Muscle layer of colon (tissue), 2 donors: ENCODE results near the gene SECTM1.
A peak's percentile ranks its signal among the peaks of the same experiment; 100 is the strongest.

Experiments used
- H3K27ac ChIP-seq: one replicate; pipeline ENCODE4 v1.7.0; 2013; ENCODE audit warnings: low read depth, mild to moderate bottlenecking, low read length, moderate library complexity
- H3K27me3 ChIP-seq, 2 donors: one replicate each; pipeline ENCODE4 v1.7.0; 2013; ENCODE audit warnings: low read length in 2 of 2, mild to moderate bottlenecking in 2 of 2; ENCODE audit not compliant: insufficient read depth in 2 of 2, control insufficient read depth in 1 of 2
- H3K36me3 ChIP-seq: one replicate; pipeline ENCODE4 v1.7.0; 2013; ENCODE audit warnings: mild to moderate bottlenecking, low read length; ENCODE audit not compliant: insufficient read depth
- H3K4me1 ChIP-seq: one replicate; pipeline ENCODE4 v1.7.0; 2013; ENCODE audit warnings: mild to moderate bottlenecking, low read length; ENCODE audit not compliant: insufficient read depth
- H3K4me3 ChIP-seq, 2 donors: one replicate each; pipeline ENCODE4 v1.7.0; 2013; ENCODE audit warnings: low read length in 2 of 2, low read depth in 1 of 2, mild to moderate bottlenecking in 1 of 2, moderate library complexity in 1 of 2
- H3K9ac ChIP-seq: one replicate; pipeline ENCODE4 v1.7.0; 2013; ENCODE audit warnings: low read length
- H3K9me3 ChIP-seq: one replicate; pipeline ENCODE4 v1.7.0; 2013; ENCODE audit warnings: mild to moderate bottlenecking, low read length
- donor health status: abdominal sarcoma.
- donor health status: Adenocarcinoma of cecum.

Gene SECTM1

DNA sequence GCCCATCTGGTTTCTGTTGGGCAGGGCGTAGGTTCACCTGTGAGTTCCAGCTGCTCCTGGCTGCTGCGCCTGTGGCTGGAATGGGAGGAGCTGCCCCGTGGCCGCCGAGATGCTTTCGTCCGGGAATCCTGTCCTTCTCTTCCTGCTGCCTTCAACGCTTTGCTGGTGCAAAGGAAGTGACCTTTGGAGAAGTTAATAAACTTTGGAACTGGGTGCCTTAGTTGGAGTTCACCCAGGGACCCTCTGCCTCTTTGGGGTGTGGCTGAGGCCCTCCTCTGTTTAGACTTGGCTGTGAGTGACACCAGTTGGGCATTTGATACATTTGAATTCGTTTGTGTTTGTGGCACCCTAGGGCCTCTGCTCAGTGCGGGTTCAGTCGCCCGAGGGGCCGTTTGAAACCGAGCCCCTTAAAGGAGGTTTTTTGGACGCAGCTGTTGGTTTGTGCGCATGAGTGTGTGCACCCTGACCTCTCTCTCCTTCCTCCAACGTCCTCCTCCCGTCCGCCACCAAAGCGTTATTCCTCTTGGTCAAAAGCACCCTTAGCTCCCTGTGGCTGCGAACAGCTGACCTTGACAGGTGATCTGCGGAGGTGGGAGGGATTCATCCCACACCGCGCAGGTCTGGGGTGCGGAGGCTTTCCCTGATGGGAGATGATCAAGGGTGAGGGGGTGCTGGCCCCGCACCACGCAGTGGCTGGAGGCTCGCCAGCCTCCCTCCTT lies 9.0 kb upstream of the SECTM1 start:
- Histone ChIP-seq H3K9me3 (no peaks in the 10 kb centered on the region), H3K9ac (no peak overlapping the region), H3K4me1 (peaks cover 7% of the 10 kb centered on the region), H3K4me3 (no peak overlapping the region), H3K27me3 (no peaks in the 10 kb centered on the region), H3K27ac (no peak overlapping the region), H3K36me3 (no peaks in the 10 kb centered on the region)

- peak overlapping the region; percentile 5 to 51 for H3K4me3 ChIP-seq
- H3K27ac ChIP-seq = peak overlapping the region; percentile 73
- H3K9ac ChIP-seq = peak overlapping the region; percentile 73
- no peaks in the 10 kb centered on the region for H3K9me3 ChIP-seq
- H3K27me3 ChIP-seq = no peaks in the 10 kb centered on the region
- H3K36me3 ChIP-seq = no peaks in the 10 kb centered on the region
- peaks cover 10% of the 10 kb centered on the region for H3K4me1 ChIP-seq
Measured at GRCh38 chr17:82339634-82340580, 6.3 kb upstream of the SECTM1 start.

DNA sequence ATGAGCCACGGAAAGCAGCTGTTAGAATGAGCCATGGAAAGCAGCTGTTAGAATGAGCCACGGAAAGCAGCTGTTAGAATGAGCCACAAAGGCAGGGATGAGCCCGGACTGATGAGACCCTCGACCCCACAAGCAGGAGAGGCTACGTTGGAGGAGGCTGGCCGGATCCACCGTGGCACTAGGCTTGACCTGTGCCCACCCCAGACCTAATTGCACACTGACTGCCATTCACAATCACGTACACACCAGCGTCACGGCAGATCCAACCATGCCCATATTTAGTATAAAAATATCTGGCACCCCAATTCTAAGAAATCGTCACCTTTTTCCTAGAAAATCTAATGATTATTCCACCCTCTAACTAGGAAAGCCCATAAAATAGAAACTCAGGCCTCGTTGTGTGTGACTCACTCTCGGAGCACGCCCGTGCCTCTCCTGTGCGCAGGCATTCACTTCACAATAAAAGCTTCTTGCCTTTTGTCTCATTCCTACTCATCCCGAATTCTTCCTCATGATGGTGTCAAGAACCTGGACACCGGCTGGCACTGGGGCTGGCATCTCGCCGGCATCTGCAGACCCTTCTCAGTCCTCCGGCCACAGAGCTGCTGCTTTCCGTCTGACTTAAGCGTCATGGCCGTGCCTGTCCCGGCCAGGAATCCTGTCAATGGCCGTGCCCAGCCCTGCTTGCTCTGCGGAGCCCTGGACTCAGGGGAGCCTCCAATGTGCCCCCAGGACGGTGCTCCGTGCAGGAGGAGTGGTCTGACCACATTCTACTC lies 5.5 kb upstream of the SECTM1 start:
- no peaks in the 10 kb centered on the region for H3K9me3 ChIP-seq
- H3K4me3 ChIP-seq = peak overlapping the region; percentile 5 to 51
- no peaks in the 10 kb centered on the region for H3K27me3 ChIP-seq
- peaks cover 17% of the 10 kb centered on the region for H3K4me1 ChIP-seq
- peak overlapping the region; percentile 73 for H3K27ac ChIP-seq
- H3K36me3 ChIP-seq = no peaks in the 10 kb centered on the region
- peak overlapping the region; percentile 73 for H3K9ac ChIP-seq

- H3K27me3 ChIP-seq = no peaks in the 10 kb centered on the region
- H3K4me1 ChIP-seq = peaks cover 36% of the 10 kb centered on the region
- H3K4me3 ChIP-seq = peak overlapping the region; percentile 52 to 53
- peak overlapping the region; percentile 80 for H3K27ac ChIP-seq
- no peaks in the 10 kb centered on the region for H3K36me3 ChIP-seq
- no peaks in the 10 kb centered on the region for H3K9me3 ChIP-seq
- peak overlapping the region; percentile 1 for H3K9ac ChIP-seq
Measured at GRCh38 chr17:82334622-82335394, 1.2 kb upstream of the SECTM1 start.

DNA sequence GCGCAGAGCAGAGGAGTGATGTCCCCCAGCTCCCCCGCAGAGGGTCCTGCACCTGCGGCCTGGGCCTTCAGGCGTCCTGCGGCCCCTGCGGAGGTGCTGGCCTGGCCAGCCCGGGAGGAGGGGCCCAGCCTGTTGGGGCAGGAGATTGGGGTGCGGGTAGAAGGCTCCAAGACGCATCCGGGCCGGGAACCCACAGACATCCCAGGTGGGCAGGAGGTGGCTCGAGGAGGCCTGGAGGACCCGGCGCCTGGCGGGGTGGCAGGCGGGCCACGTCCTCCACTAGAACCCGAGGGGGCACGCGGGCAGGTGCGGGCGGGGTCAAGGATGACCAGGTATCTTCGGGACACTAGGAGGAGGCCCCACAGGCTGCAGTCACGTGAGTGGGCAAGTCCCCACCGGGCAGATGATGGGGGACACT lies 647 bp upstream of the SECTM1 start:
- H3K4me3 ChIP-seq = peak overlapping the region; percentile 52 to 53
- H3K4me1 ChIP-seq = peaks cover 37% of the 10 kb centered on the region
- H3K36me3 ChIP-seq = no peaks in the 10 kb centered on the region
- H3K9me3 ChIP-seq = no peaks in the 10 kb centered on the region
- H3K9ac ChIP-seq = no peak overlapping the region
- H3K27ac ChIP-seq = peak overlapping the region; percentile 80
- H3K27me3 ChIP-seq = no peaks in the 10 kb centered on the region

DNA sequence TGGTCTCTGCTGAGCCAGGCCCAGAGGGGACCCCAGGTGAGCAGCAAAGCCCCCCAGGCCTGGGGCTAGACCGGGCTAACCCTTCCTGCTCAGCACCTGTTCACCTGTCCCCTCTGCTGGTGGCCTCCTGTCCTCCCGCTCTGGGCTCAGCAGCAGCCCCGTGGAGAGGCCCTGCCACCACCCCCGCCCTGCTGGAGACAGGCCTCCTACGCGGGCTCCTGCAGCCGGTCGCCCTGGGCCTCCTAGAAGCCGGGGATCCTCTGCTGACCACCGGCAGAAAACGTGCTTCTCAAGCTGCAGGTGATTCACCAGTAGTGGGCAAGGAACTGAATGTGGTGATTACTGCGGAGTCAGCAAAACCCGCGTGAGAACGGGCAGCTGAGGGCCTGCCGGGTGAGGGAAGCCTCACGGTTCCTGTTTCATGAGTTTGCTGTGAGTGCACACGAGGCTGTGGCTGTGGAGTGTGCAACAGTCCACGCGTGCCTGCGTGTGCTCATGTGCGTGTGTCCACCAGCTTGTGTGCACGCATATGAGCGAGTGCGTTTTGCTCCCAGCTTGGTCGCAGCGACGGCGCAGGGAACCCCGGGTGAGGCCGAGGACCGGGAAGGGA lies 792 bp downstream of the SECTM1 start:
- H3K27ac ChIP-seq = peak overlapping the region; percentile 80
- H3K36me3 ChIP-seq = no peaks in the 10 kb centered on the region
- no peaks in the 10 kb centered on the region for H3K9me3 ChIP-seq
- peaks cover 30% of the 10 kb centered on the region for H3K4me1 ChIP-seq
- H3K27me3 ChIP-seq = no peaks in the 10 kb centered on the region
- H3K9ac ChIP-seq = no peak overlapping the region
- peak overlapping the region; percentile 62 to 71 for H3K4me3 ChIP-seq

- no peaks in the 10 kb centered on the region for H3K36me3 ChIP-seq
- H3K9ac ChIP-seq = no peak overlapping the region
- no peaks in the 10 kb centered on the region for H3K27me3 ChIP-seq
- no peak overlapping the region for H3K4me3 ChIP-seq
- peaks cover 30% of the 10 kb centered on the region for H3K4me1 ChIP-seq
- H3K9me3 ChIP-seq = no peaks in the 10 kb centered on the region
- H3K27ac ChIP-seq = no peak overlapping the region
Measured at GRCh38 chr17:82331345-82331939, 2.1 kb downstream of the SECTM1 start.

GRCh38 chr17:82330322-82331239 lies 3.0 kb downstream of the SECTM1 start:
- Histone ChIP-seq H3K36me3 (no peaks in the 10 kb centered on the region), H3K9me3 (no peaks in the 10 kb centered on the region), H3K4me3 (no peak overlapping the region), H3K27me3 (no peaks in the 10 kb centered on the region), H3K27ac (no peak overlapping the region), H3K9ac (no peak overlapping the region), H3K4me1 (peaks cover 30% of the 10 kb centered on the region)

- Histone ChIP-seq H3K36me3 (peaks cover 2% of the 10 kb centered on the region), H3K9me3 (no peaks in the 10 kb centered on the region), H3K4me1 (peaks cover 27% of the 10 kb centered on the region), H3K4me3 (no peak overlapping the region), H3K9ac (no peak overlapping the region), H3K27ac (no peak overlapping the region), H3K27me3 (no peaks in the 10 kb centered on the region)
Measured at GRCh38 chr17:82329683-82330321, 3.8 kb downstream of the SECTM1 start.
